Spleen (tissue), 11 donors: Measurements from ENCODE around the gene SPTAN1. TPM values are rescaled to one million over a fixed set of nuclear protein-coding genes. Genes with fewer than 3 reads are reported as not detected.

Experiments used
- DNase-seq: peaks from one replicate; pipeline ENCODE4 v3.0.0-alpha.2; 2020
- H3K27ac ChIP-seq, 8 donors: fragments of 200-600 bp; sonication (generic) in 7 of 8; 1 replicate in 4 of 8; 2 replicates in 4 of 8; pipeline versions ENCODE4 v1.5.0 to v1.8.0; 2016 to 2021; ENCODE audit warnings: inconsistent platforms in 4 of 8, mild to moderate bottlenecking in 4 of 8, moderate library complexity in 1 of 8
- H3K27me3 ChIP-seq, 7 donors: fragments of 200-600 bp; sonication (generic) in 6 of 7; replicated peaks in 1 of 7; 1 replicate in 4 of 7; 2 replicates in 3 of 7; pipeline versions ENCODE4 v1.5.0 to v1.8.0; 2016 to 2021; ENCODE audit warnings: inconsistent platforms in 3 of 7, mild to moderate bottlenecking in 1 of 7
- H3K36me3 ChIP-seq, 6 donors: fragments of 200-600 bp; sonication (generic) in 5 of 6; 1 replicate in 4 of 6; 2 replicates in 2 of 6; pipeline versions ENCODE4 v1.5.0 to v1.8.0; 2016 to 2021; ENCODE audit warnings: inconsistent platforms in 2 of 6
- H3K4me1 ChIP-seq, 6 donors: fragments of 200-600 bp; sonication (generic) in 5 of 6; 1 replicate in 3 of 6; 2 replicates in 3 of 6; pipeline versions ENCODE4 v1.5.0 to v1.8.0; 2016 to 2021; ENCODE audit warnings: inconsistent platforms in 3 of 6
- H3K4me3 ChIP-seq, 8 donors: fragments of 200-600 bp; sonication (generic) in 7 of 8; 1 replicate in 4 of 8; 2 replicates in 4 of 8; pipeline versions ENCODE4 v1.5.0 to v1.8.0; 2016 to 2021; ENCODE audit warnings: inconsistent platforms in 4 of 8, mild to moderate bottlenecking in 4 of 8, moderate library complexity in 2 of 8
- H3K9me3 ChIP-seq, 8 donors: fragments of 200-600 bp; sonication (generic) in 7 of 8; 1 replicate in 4 of 8; 2 replicates in 4 of 8; pipeline versions ENCODE4 v1.5.0 to v1.8.0; 2016 to 2021; ENCODE audit warnings: inconsistent platforms in 4 of 8
- POLR2A ChIP-seq, 3 donors: fragments of 450-650 bp; IDR thresholded peaks; one replicate each; pipeline ENCODE4 v1.5.1; 2017; ENCODE audit warnings: antibody characterized with exemption in 3 of 3, mild to moderate bottlenecking in 1 of 3
- POLR2AphosphoS5 ChIP-seq, 3 donors: sonication (generic); formaldehyde crosslinking; IDR thresholded peaks; one replicate each; pipeline ENCODE4 v1.5.1; 2017; ENCODE audit warnings: antibody characterized with exemption in 3 of 3
- WGBS, 5 donors: extraction: QIAGEN DNeasy Blood & Tissue Kit in 3 of 5; methylation state at CpG; one replicate each; pipeline versions ENCODE4 v1.1.5 to v1.1.7; 2013 to 2018; 5-methylcytosine and 5-hydroxymethylcytosine counted together
- intact Hi-C: fragments of 100-400 bp; cut with DNase I; formaldehyde crosslinking; loops from one replicate; pipeline ENCODE4 v1.15.0; 2023; ENCODE audit warnings: low total_unique reads
- polyA plus RNA-seq, 3 donors: library from polyadenylated mRNA; stranded (reverse); fragments of 200-250 nt; gene quantifications; one replicate each; pipeline ENCODE4 v1.2.1, GENCODE V29; 2013
- total RNA-seq, 7 donors: library from RNA; depleted of rRNA in 3 of 7; stranded (reverse); fragments of >200 nt in 3 of 7; fragmentation: NEBNext Ultra II Directional in 4 of 7; extraction: Animal tissue kit (Norgen Biotek cat#: 25700) in 4 of 7; gene quantifications; one replicate each; pipeline versions ENCODE4 v1.1.0 to v1.2.1, GENCODE V29; 2016 to 2021
- TF ChIP-seq, protein P1 (sequence below), 11 experiments: fragments of 200-600 bp in 7 of 11; fragments of 450-650 bp in 4 of 11; sonication (generic) in 4 of 11; IDR thresholded peaks in 8 of 11; conservative IDR thresholded peaks in 3 of 11; 1 replicate in 7 of 11; 2 replicates in 4 of 11; pipeline versions ENCODE4 v1.4.0 to v1.8.0; 2016 to 2021; ENCODE audit warnings: antibody characterized with exemption in 11 of 11, inconsistent platforms in 4 of 11, mild to moderate bottlenecking in 1 of 11
- donor health status: healthy with polysubstance abuse.
- donor health status: DM: no; HTN: no; CAD: no; lungs with moderate emphysema.
- donor health status: DM: no; HTN: no; CAD: no.
- donor health status: Bipolar disorder and iron deficiency.
- donor health status: healthy.
- donor health status: DM: no; HTN: no; CAD: no.
- donor health status: DM: yes; HTN: yes; CAD: no.

The SPTAN1 gene
- total and polyA plus RNA-seq, 10 donors = 83.4 to 386 (median 248) TPM

DNA sequence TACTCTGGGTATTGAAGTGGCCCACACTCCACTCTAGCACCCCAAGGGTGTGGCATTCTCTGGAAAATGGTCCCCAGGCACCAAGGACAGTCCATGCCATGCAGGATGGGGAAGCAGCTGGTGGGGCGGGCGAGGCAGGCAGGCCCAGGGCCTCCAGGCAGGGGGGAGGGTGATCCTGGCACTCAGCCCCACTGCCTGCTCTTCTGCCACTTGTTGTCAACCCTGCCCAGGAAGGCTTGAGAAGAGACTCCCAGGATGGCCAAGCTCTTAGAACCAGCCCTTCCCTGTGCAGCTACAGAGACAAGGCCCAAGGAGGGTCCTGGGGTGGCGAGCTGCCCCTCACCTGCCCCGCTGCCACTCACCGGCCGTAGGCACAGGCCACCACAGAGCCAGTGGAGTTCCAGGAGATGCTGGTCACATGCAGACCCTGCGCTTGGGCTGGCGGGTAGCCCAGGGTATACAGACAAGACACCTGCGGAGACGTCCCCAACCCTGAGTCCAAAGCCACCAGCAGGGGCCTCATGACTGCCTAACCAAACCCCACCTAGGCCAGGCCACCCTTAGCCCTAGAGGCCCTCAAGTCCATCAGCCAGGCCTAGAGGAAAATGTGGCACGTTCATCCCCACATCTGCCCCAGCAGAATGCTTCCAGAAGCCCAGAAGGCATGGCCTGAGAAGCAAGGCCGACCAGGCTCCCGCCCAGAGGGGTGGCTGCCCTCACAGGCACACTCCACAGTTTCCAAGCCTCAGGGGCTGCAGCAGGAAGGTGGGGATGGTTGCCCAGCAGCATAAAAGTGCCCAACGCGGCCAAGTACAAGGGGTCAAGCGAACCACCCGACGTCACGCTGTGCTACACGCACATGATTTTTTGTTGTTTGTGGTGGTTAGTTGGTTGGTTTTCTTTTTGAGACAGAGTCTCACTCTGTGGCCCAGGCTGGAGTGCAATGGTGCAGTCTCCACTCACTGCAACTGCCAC is 84.5 kb downstream of the SPTAN1 start:
- 75 to 90% (median 85%) methylated on average over 11 to 20 of the region's 20 CpGs for WGBS, 5 donors
- Histone ChIP-seq H3K9me3 (no peaks in the 10 kb centered on the region), H3K27ac (peak overlapping the region; percentile 29 to 85 (median 78)), H3K4me1 (peaks cover 0 to 40% (median 25%) of the 10 kb centered on the region in 6 donors), H3K4me3 (no peak overlapping the region), H3K27me3 (no peaks in the 10 kb centered on the region), H3K36me3 (peaks cover 3 to 90% (median 31%) of the 10 kb centered on the region in 6 donors)
- peak; percentile 74 to 82 (median 78) for TF ChIP-seq POLR2AphosphoS5 (IDR thresholded peaks at IDR 0.05)
- no peak for TF ChIP-seq POLR2A (IDR thresholded peaks at IDR 0.05)
- TF ChIP-seq, protein P1, sequence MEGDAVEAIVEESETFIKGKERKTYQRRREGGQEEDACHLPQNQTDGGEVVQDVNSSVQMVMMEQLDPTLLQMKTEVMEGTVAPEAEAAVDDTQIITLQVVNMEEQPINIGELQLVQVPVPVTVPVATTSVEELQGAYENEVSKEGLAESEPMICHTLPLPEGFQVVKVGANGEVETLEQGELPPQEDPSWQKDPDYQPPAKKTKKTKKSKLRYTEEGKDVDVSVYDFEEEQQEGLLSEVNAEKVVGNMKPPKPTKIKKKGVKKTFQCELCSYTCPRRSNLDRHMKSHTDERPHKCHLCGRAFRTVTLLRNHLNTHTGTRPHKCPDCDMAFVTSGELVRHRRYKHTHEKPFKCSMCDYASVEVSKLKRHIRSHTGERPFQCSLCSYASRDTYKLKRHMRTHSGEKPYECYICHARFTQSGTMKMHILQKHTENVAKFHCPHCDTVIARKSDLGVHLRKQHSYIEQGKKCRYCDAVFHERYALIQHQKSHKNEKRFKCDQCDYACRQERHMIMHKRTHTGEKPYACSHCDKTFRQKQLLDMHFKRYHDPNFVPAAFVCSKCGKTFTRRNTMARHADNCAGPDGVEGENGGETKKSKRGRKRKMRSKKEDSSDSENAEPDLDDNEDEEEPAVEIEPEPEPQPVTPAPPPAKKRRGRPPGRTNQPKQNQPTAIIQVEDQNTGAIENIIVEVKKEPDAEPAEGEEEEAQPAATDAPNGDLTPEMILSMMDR (IDR thresholded peaks at IDR 0.05 in 8 of 11, conservative IDR thresholded peaks at IDR 0.05 in 3 of 11) = no peak
- peak; percentile 84 for DNase-seq
- intact Hi-C loops = no loop called here

GRCh38 chr9:128637656-128638055 is 85.3 kb downstream of the SPTAN1 start:
- no peak overlapping the region for H3K4me3 ChIP-seq
- peak overlapping the region in 4 of 8 donors; percentile 78 to 85 (median 84) for H3K27ac ChIP-seq
- no peak for TF ChIP-seq POLR2A (IDR thresholded peaks at IDR 0.05)
- TF ChIP-seq POLR2AphosphoS5 (IDR thresholded peaks at IDR 0.05) = peak in 1 of 3 donors; percentile 30
- TF ChIP-seq, protein P1 (IDR thresholded peaks at IDR 0.05 in 8 of 11, conservative IDR thresholded peaks at IDR 0.05 in 3 of 11) = no peak
- no peaks in the 10 kb centered on the region for H3K9me3 ChIP-seq
- H3K36me3 ChIP-seq = peaks cover 3 to 82% (median 23%) of the 10 kb centered on the region in 6 donors
- no peaks in the 10 kb centered on the region for H3K27me3 ChIP-seq
- H3K4me1 ChIP-seq = peaks cover 0 to 43% (median 26%) of the 10 kb centered on the region in 6 donors
- intact Hi-C loops = no loop called here
- no peak for DNase-seq
- WGBS, 5 donors = 55 to 69% (median 67%) methylated on average over 9 to 10 of the region's 10 CpGs

GRCh38 chr9:128638580-128638979 is 86.2 kb downstream of the SPTAN1 start:
- TF ChIP-seq POLR2AphosphoS5 (IDR thresholded peaks at IDR 0.05) = no peak
- TF ChIP-seq POLR2A (IDR thresholded peaks at IDR 0.05) = no peak
- TF ChIP-seq, protein P1 (IDR thresholded peaks at IDR 0.05 in 8 of 11, conservative IDR thresholded peaks at IDR 0.05 in 3 of 11) = no peak
- H3K36me3 ChIP-seq = peaks cover 0 to 73% (median 14%) of the 10 kb centered on the region in 6 donors
- intact Hi-C loops = no loop called here
- no peak overlapping the region for H3K27ac ChIP-seq
- no peak for DNase-seq
- peaks cover 0 to 53% (median 34%) of the 10 kb centered on the region in 6 donors for H3K4me1 ChIP-seq
- H3K9me3 ChIP-seq = no peaks in the 10 kb centered on the region
- H3K4me3 ChIP-seq = no peak overlapping the region
- no peaks in the 10 kb centered on the region for H3K27me3 ChIP-seq
- 93 to 99% (median 99%) methylated on average over 4 of the region's 4 CpGs for WGBS, 5 donors

GRCh38 chr9:128640603-128641002 is 88.2 kb downstream of the SPTAN1 start:
- 91 to 97% (median 97%) methylated on average over 16 to 18 of the region's 18 CpGs for WGBS, 5 donors
- intact Hi-C loops = no loop called here
- no peak overlapping the region for H3K27ac ChIP-seq
- H3K27me3 ChIP-seq = no peaks in the 10 kb centered on the region
- H3K9me3 ChIP-seq = no peaks in the 10 kb centered on the region
- no peak overlapping the region for H3K4me3 ChIP-seq
- no peak for TF ChIP-seq POLR2AphosphoS5 (IDR thresholded peaks at IDR 0.05)
- TF ChIP-seq POLR2A (IDR thresholded peaks at IDR 0.05) = no peak
- TF ChIP-seq, protein P1 (IDR thresholded peaks at IDR 0.05 in 8 of 11, conservative IDR thresholded peaks at IDR 0.05 in 3 of 11) = no peak
- DNase-seq = no peak
- peaks cover 0 to 53% (median 4%) of the 10 kb centered on the region in 6 donors for H3K36me3 ChIP-seq
- peaks cover 0 to 40% (median 26%) of the 10 kb centered on the region in 6 donors for H3K4me1 ChIP-seq
